Left ventricle myocardium inferior (tissue), 1 donor: ENCODE results near the gene PARP11. TPM values are rescaled to one million over a fixed set of nuclear protein-coding genes. Genes with fewer than 3 reads are reported as not detected.

Source experiments
- DNase-seq: peaks from one replicate; pipeline ENCODE4 v3.0.0-alpha.2; 2020
- H3K27ac ChIP-seq: fragments of 200-600 bp; replicated peaks from 2 replicates; pipeline ENCODE4 v1.8.0; 2021
- H3K27me3 ChIP-seq: fragments of 200-600 bp; 2 replicates; pipeline ENCODE4 v1.8.0; 2021; ENCODE audit warnings: low read depth
- H3K36me3 ChIP-seq: fragments of 200-600 bp; 2 replicates; pipeline ENCODE4 v1.8.0; 2021
- H3K4me1 ChIP-seq: fragments of 200-600 bp; 2 replicates; pipeline ENCODE4 v1.8.0; 2021
- H3K4me3 ChIP-seq: fragments of 200-600 bp; 2 replicates; pipeline ENCODE4 v1.8.0; 2021; ENCODE audit warnings: mild to moderate bottlenecking, moderate library complexity
- H3K9me3 ChIP-seq: fragments of 200-600 bp; replicated peaks from 2 replicates; pipeline ENCODE4 v1.8.0; 2021
- CTCF ChIP-seq: fragments of 200-600 bp; IDR thresholded peaks from 2 replicates; pipeline ENCODE4 v1.8.0; 2021; ENCODE audit warnings: antibody characterized with exemption, mild to moderate bottlenecking, borderline replicate concordance
- intact Hi-C: fragments of 100-400 bp; cut with micrococcal nuclease; formaldehyde crosslinking; loops from one replicate; pipeline ENCODE4 v1.11.0; 2022
- total RNA-seq: library from RNA; stranded (reverse); fragmentation: NEBNext Ultra II Directional; extraction: Animal tissue kit (Norgen Biotek cat#: 25700); gene quantifications from one replicate; pipeline ENCODE4 v1.2.1, GENCODE V29; 2021
- donor health status: DM: no; HTN: yes; CAD: no; lungs with severe emphysema.

Gene PARP11
- total RNA-seq, 1 donor from 2014 or later, result 4.7 TPM

DNA sequence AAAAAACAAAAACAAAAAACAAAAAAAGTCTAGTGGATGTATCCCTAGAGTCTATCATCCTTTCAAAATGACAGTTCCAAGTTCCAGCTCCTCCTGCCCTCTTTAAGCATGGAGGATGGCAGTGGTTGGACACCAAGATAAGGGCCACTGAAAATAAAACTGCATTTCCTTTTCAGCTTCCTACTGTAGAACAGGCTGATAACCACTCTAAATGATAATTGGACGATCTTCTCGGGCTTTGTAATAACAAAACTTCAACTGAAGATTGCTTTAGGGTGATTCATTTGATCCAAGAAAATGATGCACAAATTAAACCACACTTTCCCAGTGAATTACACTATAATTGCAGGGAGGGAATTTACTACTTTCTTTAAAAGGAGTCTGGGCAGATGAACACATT is 78.1 kb downstream of the PARP11 start:
- H3K9me3 ChIP-seq, result no peaks in the 10 kb centered on the region
- no peaks in the 10 kb centered on the region for H3K27me3 ChIP-seq
- TF ChIP-seq CTCF, result no peak
- H3K36me3 ChIP-seq, result no peaks in the 10 kb centered on the region
- no peak for DNase-seq
- no peaks in the 10 kb centered on the region for H3K4me1 ChIP-seq
- no peak overlapping the region for H3K27ac ChIP-seq
- no peak overlapping the region for H3K4me3 ChIP-seq
- intact Hi-C loops, result no loop called here

DNA sequence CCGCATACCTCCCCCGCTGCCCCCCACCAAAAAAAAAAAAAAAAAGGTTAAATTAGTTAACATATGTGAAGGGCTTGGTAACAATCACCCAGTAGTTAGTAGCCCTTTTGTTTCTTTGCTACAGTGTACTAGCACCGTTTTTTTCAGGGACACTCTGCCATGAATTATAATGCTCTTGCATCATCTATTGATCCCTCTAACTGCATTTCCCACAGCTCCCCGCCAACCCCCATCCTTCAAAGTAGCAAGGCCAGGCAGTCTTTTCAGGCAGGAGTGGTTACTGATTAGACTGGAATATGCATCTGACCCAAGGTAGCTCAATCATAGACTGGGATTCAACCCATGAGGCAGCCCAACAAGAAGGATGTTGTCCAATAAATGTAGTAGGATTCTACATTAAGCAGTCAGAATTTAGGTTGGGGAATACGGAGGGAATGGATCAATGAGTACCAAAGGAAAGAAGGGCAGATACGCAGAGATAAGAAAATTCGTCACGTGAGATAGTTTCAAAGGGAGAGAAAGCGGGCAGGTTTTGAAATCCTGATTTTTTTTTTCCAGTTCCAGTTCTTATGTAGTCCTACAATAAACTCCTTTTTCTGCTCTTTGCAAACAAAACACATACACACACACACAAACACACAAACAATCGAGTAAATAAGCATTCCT is 80.4 kb downstream of the PARP11 start:
- no peaks in the 10 kb centered on the region for H3K27me3 ChIP-seq
- peaks cover 10% of the 10 kb centered on the region for H3K9me3 ChIP-seq
- H3K4me3 ChIP-seq, result no peak overlapping the region
- H3K4me1 ChIP-seq, result no peaks in the 10 kb centered on the region
- no peak for TF ChIP-seq CTCF
- intact Hi-C loops, result no loop called here
- H3K27ac ChIP-seq, result no peak overlapping the region
- H3K36me3 ChIP-seq, result no peaks in the 10 kb centered on the region
- DNase-seq, result no peak

- Histone ChIP-seq H3K4me3 (no peak overlapping the region), H3K27me3 (no peaks in the 10 kb centered on the region), H3K27ac (no peak overlapping the region), H3K36me3 (no peaks in the 10 kb centered on the region), H3K9me3 (peaks cover 10% of the 10 kb centered on the region), H3K4me1 (no peaks in the 10 kb centered on the region)
- intact Hi-C loops, result no loop called here
- TF ChIP-seq CTCF, result no peak
- no peak for DNase-seq
These were observed 81.8 kb downstream of the PARP11 start for GRCh38 chr12:3791256-3791874.

DNA sequence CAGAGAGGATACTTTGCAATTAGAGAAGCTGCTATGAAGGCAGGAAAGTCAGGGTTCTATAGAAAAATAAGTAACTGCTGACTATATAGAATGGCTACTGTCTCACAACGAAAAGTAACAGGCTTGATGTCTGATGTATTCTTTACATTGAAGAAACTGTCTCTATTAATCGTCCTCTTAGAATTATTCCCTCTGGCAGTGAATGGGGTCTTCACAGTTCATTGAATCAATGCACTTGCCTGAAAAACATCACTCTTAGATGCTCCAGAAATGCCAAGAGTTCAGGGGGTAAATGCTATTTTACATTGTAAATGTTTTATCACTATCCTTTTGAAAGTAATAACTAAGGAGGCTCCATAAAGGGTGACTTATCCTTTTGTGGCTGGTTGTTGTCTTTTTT is 82.6 kb downstream of the PARP11 start:
- no peak overlapping the region for H3K4me3 ChIP-seq

DNA sequence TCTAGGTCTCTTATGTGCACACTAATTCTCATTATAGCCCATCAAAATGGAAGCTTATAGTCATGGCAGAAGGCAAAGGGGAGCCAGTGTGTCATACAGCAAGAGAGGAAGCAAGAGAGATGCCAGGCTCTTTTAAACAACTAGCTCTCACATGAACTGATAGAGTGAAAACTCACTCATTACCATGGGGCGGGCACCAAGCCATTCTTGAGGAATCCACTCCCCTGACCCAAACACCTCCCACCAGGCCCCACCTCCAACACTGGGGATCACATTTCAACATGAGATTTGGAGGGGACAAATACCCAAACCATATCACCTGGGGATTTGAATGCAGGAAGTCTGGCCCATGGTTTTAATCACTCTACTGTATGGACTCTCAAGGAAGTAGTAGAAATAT is 83.4 kb downstream of the PARP11 start:
- no peak for TF ChIP-seq CTCF
- no peak for DNase-seq
- peaks cover 10% of the 10 kb centered on the region for H3K9me3 ChIP-seq
- H3K27ac ChIP-seq, result no peak overlapping the region
- H3K4me1 ChIP-seq, result no peaks in the 10 kb centered on the region
- intact Hi-C loops, result no loop called here
- H3K36me3 ChIP-seq, result no peaks in the 10 kb centered on the region
- H3K27me3 ChIP-seq, result no peaks in the 10 kb centered on the region
- H3K4me3 ChIP-seq, result no peak overlapping the region

More for the DNA sequence above, 82.6 kb downstream of the PARP11 start:
- no peaks in the 10 kb centered on the region for H3K27me3 ChIP-seq
- intact Hi-C loops, result no loop called here
- DNase-seq, result no peak
- H3K36me3 ChIP-seq, result no peaks in the 10 kb centered on the region
- no peak overlapping the region for H3K27ac ChIP-seq
- no peaks in the 10 kb centered on the region for H3K4me1 ChIP-seq
- no peak for TF ChIP-seq CTCF
- peaks cover 10% of the 10 kb centered on the region for H3K9me3 ChIP-seq
